ENCODE measurements around the gene TEX9. TPM values are rescaled to one million over a fixed set of nuclear protein-coding genes. Genes with fewer than 3 reads are reported as not detected.

TEX9 gene
- total and polyA plus RNA-seq, 2 of the 4 experiments (the other 2 are of a cell fraction): 0.63 to 1.4 TPM

DNA sequence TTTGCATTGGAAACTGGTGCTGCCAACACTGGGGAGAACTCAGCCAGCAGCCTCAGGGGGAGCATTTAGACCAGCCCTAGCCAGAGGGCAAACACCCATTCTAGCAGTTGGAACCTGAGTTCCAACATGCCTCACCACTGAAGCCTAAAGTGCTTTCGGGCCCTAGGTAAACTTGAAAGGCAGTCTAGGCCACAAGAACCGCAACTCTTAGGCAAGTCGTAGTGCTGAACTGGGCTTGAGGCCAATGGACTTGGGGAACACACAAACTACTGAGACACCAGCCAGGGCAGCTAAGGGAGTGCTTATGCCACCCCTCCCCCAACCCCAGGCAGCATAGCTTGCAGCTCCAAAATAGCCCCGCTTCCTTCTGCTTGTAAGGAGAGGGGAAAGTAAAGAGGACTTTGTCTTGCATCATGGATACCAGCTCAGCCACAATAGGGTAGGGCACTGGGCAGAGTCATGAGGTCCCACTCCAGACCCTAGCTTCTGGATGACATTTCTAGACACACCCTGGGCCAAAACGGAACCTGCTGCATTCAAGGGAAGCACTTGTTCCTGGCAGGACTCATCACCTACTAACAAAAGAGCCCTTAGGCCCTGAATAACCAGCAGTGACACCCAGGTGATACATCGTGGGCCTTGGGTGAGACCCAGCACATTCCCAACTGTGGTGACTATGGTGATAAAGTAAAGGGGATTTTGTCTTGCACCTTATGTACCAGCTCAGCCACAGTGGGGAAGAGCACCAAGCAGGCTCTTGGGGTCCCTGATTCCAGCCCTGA lies 37.3 kb upstream of the TEX9 start:
- Histone ChIP-seq H2BK15ac (ENCODE audit: low read depth, low read length) (no peak overlapping the region), H2BK120ac (ENCODE audit: low read depth, low read length) (no peak overlapping the region), H3K27me3 (ENCODE audit: control insufficient read depth, insufficient read depth, low read length) (no peaks in the 10 kb centered on the region), H3K4ac (ENCODE audit: low read depth, low read length) (no peak overlapping the region), H2AK5ac (ENCODE audit: low read depth, low read length) (no peak overlapping the region), H4K91ac (ENCODE audit: insufficient read depth, low read depth, low read length) (no peak overlapping the region), H3K4me1 (ENCODE audit: control insufficient read depth, insufficient read depth, low read length) (no peaks in the 10 kb centered on the region), H4K8ac (ENCODE audit: low read depth in 2 of 2, low read length in 2 of 2) (no peak overlapping the region), H2BK20ac (ENCODE audit: low read depth, low read length) (no peak overlapping the region), H3K4me3 (ENCODE audit: insufficient read depth, low read depth, low read length) (no peak overlapping the region), H3K9ac (ENCODE audit: low read depth, low read length) (no peak overlapping the region), H2AFZ (replicated peaks; ENCODE audit: low read length, poor library complexity) (no peak overlapping the region), H3K36me3 (ENCODE audit: control insufficient read depth, insufficient read depth, low read length) (no peaks in the 10 kb centered on the region), H3K79me1 (ENCODE audit: low read depth in 1 of 2, low read length in 2 of 2) (no peaks in the 10 kb centered on the region), H3K9me3 (ENCODE audit: control insufficient read depth, insufficient read depth, low read length) (no peaks in the 10 kb centered on the region), H3K56ac (ENCODE audit: extremely low read depth, insufficient read depth, low read length) (no peak overlapping the region), H2BK5ac (ENCODE audit: low read depth, low read length, poor library complexity, severe bottlenecking) (no peak overlapping the region), H2AK9ac (replicated peaks; ENCODE audit: low read depth, low read length, poor library complexity) (no peak overlapping the region), H3K4me2 (ENCODE audit: low read depth, low read length) (no peak overlapping the region), H3K18ac (ENCODE audit: low read depth, low read length) (no peak overlapping the region), H3K14ac (replicated peaks; ENCODE audit: low read depth, low read length) (no peak overlapping the region), H3K27ac (ENCODE audit: insufficient read depth, low read length) (no peak overlapping the region), H3K9me1 (ENCODE audit: insufficient read depth, low read length) (no peaks in the 10 kb centered on the region), H4K20me1 (ENCODE audit: insufficient read depth, low read length) (no peaks in the 10 kb centered on the region), H4K5ac (ENCODE audit: low read depth, low read length) (no peak overlapping the region), H3K23ac (ENCODE audit: low read depth, low read length) (no peak overlapping the region)
- dilution Hi-C loops (cut with HindIII; ENCODE audit: low sequenced_read_pairs, unreplicated experiment) (no loop called here), in situ Hi-C loops (cut with MboI; ENCODE audit: low sequenced_read_pairs) (no loop called here), intact Hi-C loops (cut with micrococcal nuclease) (no loop called here)
- CTCF ChIA-PET: no interaction called here
- no peak for TF ChIP-seq BHLHE40 (IDR thresholded peaks at IDR 0.05; ENCODE audit: low read depth, low read length)
- TF ChIP-seq RCOR1 (IDR thresholded peaks at IDR 0.05; ENCODE audit: insufficient replicate concordance, low read length): no peak
- no peak for TF ChIP-seq SMC3 (IDR thresholded peaks at IDR 0.05; ENCODE audit: low read depth, low read length)
- no peak for TF ChIP-seq MXI1 (IDR thresholded peaks at IDR 0.05; ENCODE audit: borderline replicate concordance, low read depth, low read length)
- TF ChIP-seq, protein P1, sequence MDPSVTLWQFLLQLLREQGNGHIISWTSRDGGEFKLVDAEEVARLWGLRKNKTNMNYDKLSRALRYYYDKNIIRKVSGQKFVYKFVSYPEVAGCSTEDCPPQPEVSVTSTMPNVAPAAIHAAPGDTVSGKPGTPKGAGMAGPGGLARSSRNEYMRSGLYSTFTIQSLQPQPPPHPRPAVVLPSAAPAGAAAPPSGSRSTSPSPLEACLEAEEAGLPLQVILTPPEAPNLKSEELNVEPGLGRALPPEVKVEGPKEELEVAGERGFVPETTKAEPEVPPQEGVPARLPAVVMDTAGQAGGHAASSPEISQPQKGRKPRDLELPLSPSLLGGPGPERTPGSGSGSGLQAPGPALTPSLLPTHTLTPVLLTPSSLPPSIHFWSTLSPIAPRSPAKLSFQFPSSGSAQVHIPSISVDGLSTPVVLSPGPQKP (IDR thresholded peaks at IDR 0.05; ENCODE audit: borderline replicate concordance, low read depth, low read length): no peak
- no TSS peak for BruUV-seq (replicated peaks)
- WGBS, 2 experiments (ENCODE audit: extremely low coverage in 2 of 2, insufficient read length in 1 of 2): 70% methylated on average over 2 of the region's 6 CpGs; no CpG with 5 or more reads in 1 of the 2 experiments
- DNase-seq (no peak), ATAC-seq (ENCODE audit: low read depth) (no peak)
- POLR2A ChIA-PET (ENCODE audit: unreplicated experiment): no interaction called here
